GM21390 (cell line): Measurements from ENCODE around the gene RFTN2.
A peak's percentile ranks its signal among the peaks of the same experiment; 100 is the strongest.
"Not testable (repeated sequence)": the region's sequence is repeated elsewhere in the genome, so short reads cannot be mapped to it uniquely, and the experiment has no call there.

Experiments used
- ATAC-seq: cut with Tn5 transposase; IDR thresholded peaks from one replicate; pipeline ENCODE4 v1.9.1; 2021; ENCODE audit not compliant: unreplicated experiment

RFTN2 gene, protein sequence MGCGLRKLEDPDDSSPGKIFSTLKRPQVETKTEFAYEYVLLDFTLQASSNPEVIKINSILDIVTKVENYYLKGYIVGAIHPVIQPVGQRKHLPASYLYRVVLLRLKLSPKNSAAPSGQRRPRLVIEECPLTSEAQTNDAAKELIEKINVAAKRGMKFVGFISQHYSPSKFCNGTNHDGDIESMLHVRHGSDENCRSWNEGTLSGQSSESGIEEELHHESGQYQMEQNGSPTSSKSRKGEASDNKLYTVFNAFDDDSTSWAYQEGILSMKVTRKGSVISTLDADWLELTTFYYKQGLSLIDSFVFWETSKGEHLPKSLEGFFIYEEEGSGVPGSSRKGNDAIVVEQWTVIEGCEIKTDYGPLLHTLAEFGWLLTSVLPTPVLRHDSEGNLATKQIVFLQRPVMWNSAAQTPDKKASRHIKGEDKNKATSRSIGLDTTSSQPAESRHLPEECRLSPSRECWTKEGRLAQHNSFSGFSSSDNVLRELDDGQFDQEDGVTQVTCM

DNA sequence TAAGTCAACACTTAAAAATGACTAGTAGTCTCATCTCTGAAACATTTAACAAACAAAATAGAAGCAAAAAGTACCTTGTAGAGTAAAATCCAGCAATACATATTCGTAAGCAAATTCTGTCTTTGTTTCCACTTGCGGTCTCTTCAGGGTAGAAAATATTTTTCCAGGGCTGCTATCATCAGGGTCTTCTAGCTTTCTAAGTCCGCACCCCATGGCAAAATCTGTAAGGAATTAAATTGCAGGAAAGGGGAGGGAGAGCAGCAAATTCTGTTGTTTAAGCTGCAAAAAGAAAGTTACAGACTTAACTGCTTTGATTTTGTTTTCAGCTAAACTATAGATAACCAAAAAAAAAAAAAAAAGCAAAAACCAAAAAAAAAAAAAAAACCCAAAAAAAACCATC is at the start of gene RFTN2:
RFTN2 (minus strand) TSS at position 342 of the 400 bp plus-strand sequence; CDS start at position 213, 129 bp downstream.
- no peak for ATAC-seq

DNA sequence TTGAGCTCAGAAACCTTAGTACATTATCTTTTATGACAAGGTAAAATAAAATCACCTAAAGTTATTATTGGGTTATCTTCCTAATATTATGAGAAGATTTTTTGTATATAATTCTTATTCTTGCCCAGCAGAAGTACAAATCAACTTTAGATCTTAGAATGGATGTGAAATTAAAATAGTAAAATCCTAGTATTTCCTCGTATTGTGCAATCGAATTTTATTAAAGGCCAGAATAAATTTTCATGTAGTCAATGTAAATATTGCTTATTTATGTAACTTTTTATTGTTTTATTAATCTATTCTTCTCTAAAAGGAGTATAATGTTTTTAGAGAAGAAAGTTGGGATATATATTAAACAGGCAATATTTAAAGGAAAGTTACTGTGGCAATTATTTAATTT is 42.5 kb upstream of the RFTN2 start:
- no peak for ATAC-seq

DNA sequence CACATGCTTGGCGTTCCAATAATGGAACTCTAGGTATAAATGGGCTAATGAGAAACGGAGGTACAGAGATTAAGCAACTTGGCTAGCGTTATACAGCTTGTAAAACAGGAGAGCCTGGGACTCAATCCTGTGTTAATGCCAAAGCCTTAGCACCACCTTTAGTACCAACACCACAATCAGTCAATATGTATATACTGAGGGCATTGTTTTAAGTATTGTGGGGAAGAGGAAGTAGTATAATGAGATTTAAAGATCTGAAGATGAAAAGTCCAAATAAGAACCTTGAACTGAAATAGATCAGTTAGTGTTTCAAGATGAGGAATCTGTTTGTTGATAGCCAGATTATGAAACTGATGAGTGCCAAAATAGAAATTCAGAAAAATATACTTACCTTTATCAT is 37.9 kb upstream of the RFTN2 start:
- ATAC-seq = no peak

DNA sequence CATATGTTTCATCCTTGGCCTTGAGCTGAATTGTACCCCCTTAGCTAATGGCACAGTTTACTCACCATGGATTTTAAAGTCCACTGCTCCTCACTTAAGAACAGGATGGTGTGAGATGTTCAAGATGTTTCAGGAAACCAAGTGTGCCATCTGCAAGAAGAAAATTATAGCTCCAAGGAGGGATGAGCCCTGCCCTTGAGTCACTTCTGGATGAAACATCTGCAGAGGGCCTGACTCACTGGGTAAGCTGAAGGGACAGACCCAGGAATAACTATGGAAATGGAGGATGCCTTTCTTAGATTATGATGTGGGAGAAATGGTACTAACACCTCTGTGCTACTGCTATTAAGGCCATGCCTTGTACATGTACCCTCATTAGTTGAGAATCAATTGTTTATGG is 36.2 kb upstream of the RFTN2 start:
- no peak for ATAC-seq

DNA sequence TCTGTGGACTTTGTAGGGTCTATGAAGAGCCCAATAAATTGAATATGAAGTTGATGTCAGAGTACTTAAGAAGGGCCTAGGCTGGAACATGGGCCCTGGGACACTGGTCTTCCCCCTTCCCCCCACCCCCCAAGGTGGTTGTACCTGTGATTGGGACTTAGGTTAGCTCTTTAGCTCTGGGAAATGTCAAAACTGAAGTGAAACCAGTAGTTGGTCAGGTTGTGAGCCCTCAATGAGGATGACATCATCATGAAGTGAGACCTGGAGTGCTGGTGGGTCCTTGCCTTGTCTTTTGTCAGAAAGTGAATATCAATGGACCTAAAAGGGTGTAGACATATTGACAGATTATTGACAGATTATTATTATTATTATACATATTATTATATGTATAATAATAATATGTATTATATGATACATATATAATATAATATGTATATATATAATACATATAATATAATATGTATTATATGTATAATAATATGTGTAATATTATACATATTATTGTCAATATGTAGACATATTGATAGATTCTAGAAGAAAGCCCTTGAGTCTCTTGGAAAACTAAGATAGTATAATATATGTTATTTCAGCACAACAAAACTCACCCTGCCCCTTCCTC is 35.1 kb upstream of the RFTN2 start:
- peak; percentile 80 for ATAC-seq

DNA sequence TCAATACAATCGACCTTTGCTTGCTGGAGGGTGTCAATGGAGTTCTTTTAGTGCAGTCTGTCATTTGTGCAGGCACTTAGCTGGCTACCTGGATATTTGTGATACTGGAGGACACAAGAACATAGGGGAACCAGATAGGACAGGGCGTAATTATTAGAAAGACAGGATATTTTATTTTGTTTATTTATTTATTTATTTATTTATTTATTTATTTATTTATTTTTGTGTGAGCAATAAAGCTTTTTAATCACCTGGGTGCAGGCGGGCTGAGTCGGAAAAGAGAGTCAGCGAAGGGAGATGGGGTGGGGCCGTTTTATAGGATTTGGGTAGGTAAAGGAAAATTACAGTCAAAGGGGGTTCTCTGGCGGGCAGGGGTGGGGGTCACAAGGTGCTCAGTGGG is 33.8 kb upstream of the RFTN2 start:
- ATAC-seq = not testable (repeated sequence)

DNA sequence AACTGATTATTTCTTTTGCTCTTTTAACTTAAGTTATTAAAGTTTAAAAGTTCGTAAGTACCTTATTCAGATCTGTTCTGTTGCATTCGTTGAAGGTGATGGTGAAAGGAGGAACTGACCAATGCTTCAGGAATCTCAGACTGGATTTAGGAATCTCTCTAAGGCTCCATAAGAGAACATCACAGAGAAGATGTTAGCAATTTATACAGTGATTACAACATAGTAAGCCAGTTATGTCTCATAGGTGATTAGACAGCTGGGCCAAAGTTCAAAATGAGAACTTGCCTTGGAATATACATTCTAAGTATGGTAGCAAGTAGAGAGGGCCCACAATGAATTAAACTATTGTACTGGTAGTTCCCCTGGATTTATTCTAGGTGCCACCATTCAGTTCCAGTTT is 32.9 kb upstream of the RFTN2 start:
- ATAC-seq = no peak

DNA sequence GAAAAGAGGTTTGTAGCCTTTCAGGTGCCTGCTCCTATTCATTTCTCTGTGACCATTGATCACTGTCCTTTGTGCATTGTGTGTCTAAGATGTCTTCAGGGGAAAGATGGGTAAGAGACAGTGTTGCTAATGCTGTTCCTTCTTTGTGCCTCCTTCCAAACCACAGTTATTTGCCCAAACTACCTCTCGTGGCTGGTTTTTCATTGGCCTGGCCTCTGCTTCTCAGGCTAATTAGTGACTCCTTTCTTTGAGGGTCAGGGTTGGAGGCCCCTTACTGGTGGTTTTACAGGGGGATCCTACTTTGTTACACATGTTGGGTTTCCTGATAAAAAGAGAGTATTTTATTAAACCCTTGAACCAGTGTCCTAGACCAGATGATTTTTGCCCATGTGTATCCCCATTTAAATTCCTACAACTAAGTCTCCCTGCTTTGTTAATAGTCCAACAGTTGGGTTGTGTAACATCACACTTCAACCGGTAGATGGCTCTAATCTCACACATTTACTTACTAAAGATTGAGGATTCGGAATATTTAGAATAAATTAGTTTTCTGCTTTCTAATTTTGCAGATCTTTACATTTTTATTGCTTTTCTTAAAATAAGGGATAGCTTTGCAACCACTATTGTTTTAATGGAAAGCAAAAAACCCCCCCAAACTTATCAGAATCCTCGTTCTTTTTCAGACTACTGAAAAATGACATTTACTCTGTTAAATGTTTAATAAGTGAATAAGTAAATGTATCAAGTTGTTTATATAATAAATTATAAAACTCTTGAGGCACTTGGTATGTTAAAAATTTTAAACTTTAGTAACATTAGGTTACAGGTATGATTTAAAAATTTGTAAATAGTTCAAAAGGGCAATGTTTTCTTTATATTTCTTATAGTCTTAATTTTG is 32.2 kb upstream of the RFTN2 start:
- ATAC-seq = no peak

DNA sequence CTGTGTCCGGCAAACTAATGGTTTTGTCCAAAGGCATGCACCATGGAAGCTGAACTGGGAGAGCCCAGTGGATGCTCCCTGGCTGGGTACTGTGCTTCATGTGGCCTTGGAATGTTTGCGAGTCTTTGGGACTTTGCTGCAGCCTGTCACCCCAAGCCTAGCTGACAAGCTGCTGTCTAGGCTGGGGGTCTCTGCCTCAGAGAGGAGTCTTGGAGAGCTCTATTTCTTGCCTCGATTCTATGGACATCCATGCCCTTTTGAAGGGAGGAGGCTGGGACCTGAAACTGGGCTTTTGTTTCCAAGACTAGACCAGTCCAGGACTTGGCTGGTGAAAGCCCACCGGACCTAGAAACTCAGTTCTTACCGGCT is 31.4 kb upstream of the RFTN2 start:
- ATAC-seq = no peak

DNA sequence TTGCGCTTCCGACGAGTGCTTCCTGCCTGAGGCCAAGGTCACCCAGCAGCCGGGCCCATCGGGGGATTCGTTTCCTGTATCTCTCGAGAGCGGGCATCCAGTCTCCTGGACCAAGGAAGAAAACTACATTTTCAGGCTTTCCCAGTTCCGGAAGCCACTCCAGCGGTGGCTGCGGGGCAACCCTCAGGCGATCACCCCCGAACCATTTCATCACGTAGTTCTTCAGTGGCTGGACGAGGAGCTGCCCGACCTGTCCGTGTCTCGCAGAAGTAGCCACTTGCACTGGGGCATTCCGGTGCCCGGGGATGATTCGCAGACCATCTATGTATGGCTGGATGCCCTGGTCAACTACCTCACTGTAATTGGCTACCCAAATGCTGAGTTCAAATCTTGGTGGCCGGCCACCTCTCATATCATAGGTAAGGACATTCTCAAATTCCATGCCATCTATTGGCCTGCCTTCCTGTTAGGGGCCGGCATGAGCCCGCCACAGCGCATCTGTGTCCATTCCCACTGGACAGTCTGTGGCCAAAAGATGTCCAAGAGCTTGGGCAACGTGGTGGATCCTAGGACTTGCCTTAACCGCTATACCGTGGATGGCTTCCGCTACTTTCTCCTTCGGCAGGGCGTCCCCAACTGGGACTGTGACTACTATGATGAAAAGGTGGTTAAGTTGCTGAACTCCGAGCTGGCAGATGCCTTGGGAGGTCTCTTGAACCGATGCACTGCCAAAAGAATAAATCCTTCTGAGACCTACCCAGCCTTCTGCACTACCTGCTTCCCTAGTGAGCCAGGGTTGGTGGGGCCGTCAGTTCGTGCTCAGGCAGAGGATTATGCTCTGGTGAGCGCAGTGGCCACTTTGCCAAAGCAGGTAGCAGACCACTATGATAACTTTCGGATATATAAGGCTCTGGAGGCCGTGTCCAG is 30.8 kb upstream of the RFTN2 start:
- no peak for ATAC-seq

DNA sequence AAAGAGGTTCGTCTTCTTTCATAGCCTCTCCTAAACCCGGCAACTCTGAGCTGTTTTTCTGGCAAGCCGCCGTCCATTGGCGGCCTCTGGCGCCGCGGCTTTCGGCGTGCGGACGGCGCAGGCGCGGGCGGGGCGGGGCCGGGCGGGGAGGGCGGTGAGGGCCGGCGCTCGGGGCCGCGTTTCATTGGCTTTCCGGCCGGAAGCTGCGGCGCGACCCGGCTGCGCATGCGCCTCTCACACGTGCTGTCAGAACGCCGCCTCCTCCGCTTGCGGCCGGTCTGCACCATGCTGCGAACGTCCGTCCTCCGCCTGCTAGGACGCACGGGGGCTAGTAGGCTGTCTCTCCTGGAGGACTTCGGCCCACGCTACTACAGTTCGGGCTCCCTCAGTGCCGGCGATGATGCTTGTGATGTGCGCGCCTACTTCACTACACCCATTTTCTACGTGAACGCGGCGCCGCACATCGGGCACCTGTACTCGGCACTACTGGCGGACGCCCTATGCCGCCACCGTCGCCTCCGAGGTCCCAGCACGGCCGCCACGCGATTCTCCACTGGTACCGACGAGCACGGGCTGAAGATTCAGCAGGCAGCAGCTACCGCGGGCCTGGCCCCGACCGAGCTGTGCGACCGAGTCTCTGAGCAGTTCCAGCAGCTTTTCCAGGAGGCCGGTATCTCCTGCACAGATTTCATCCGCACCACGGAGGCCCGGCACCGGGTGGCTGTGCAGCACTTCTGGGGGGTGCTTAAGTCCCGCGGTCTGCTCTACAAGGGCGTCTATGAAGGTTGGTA is 29.9 kb upstream of the RFTN2 start, which contains the start of gene MARS2:
MARS2 (plus strand) TSS at position 249 of the 791 bp plus-strand sequence; CDS start at position 286, 37 bp downstream.
- peak; percentile 78 for ATAC-seq

DNA sequence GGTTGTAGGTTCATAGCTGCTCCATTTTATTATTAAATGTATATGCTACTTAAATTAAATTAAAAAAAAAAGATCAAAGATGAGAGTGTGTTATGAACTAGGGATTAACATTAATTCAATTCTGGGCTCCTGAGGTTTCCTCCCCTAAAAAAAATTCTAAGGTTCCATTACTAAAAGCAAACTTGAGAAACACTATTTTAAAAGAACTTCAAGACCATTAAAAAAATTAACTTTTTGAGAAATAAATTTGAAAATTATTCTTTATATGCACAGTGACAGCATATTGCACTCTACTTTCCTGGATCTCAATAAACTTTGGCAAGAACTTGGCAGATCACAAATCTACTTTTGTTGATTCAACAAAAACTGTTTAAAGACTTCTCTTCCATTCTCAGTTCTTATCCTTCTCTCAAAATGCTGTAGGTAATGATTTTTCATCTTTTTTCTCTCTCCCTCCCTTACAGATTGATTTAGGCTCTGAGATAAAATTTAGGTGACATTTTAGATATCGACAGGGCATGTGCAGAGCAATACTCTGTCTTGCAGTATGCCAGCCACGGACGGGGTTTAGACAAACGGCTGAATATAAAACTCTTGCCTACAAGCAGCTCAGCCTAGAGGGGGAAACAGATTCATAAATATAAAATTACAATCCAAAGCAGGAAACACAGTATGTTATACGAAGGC is 29.2 kb upstream of the RFTN2 start:
- peak; percentile 37 for ATAC-seq

DNA sequence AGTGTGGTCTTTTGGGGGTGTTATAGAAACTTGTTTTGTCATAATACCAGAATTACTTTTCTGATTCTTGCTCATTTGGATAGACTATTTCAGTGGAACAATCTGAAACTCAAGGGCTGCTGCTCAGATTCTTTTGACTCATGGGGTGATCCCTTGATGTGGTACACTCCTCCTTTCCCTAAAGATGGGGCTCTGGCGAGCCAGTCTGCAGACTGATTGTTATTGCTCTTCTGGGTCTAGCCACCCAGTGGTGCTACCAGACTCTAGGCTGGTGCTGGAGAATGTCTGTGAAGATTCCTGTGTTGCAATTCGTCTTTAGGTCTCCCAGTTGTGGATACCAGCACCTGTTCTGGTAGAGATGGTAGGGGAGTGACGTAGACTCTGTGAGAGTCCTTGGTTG is 25.6 kb upstream of the RFTN2 start:
- no peak for ATAC-seq

DNA sequence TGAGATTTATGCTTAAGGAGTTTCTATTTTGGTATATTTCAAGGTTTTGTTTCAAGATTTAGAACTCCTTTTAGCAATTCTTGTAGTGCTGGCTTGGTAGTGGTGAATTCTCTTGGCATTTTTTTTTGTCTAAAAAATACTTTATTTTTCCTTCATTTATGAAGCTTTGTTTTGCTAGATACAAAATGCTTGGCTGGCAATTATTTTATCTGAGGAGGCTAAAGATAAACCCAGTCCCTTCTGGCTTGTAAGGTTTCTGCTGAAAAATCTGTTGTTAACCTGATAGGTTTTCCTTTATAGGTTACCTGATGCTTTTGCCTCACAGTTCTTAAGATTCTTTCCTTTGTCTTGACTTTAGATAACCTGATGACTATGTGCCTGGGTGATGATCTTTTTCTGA is 24.3 kb upstream of the RFTN2 start:
- not testable (repeated sequence) for ATAC-seq

DNA sequence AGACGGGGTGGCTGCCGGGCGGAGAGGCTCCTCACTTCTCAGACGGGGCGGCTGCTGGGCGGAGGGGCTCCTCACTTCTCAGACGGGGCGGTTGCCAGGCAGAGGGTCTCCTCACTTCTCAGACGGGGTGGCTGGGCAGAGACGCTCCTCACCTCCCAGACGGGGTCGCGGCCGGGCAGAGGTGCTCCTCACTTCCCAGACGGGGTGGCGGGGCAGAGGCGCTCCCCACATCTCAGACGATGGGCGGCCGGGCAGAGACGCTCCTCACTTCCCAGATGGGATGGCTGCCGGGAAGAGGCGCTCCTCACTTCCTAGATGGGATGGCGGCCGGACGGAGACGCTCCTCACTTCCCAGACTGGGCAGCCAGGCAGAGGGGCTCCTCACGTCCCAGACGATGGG is 21.2 kb upstream of the RFTN2 start:
- ATAC-seq = not testable (repeated sequence)

DNA sequence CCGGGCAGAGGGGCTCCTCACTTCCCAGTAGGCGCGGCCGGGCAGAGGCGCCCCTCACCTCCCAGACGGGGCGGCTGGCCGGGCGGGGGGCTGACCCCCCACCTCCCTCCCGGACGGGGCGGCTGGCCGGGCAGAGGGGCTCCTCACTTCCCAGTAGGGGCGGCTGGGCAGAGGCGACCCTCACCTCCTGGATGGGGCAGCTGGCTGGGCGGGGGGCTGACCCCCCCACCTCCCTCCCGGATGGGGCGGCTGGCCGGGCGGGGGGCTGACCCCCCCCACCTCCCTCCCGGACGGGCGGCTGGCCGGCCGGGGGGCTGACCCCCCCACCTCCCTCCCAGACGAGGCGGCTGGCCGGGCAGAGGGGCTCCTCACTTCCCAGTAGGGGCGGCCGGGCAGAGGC is 20.6 kb upstream of the RFTN2 start:
- not testable (repeated sequence) for ATAC-seq

DNA sequence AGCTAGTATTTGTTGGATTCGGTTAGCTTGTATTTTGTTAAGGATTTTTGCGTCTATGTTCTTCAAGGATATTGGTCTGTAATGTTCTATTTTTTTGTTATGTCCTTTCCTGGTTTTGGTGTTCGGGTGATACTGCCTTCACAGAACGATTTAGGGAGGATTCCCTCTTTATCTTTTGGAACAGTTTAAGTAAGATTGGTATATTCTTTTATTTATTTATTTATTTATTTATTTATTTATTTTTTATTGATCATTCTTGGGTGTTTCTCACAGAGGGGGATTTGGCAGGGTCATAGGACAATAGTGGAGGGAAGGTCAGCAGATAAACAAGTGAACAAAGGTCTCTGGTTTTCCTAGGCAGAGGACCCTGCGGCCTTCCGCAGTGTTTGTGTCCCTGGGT is 19.8 kb upstream of the RFTN2 start:
- ATAC-seq = not testable (repeated sequence)

DNA sequence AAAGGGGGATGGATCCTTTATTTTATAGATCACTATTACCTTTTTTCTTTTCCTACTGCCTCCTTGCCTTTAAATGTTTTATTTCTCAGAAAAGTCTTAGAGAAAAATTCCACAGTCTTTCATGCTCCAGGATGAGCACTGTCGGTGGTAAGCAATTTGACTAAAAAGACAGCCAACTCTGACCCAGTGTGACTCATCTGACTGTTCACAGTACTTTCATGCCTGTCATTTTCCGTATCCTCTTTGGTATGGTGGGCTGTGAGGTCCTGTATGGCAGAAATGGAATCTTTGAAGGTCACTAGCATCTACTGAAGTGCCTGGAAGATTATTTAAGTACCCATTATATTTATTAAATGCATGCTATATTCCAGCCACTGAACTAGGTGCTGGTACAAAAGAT is 2.1 kb upstream of the RFTN2 start:
- no peak for ATAC-seq

DNA sequence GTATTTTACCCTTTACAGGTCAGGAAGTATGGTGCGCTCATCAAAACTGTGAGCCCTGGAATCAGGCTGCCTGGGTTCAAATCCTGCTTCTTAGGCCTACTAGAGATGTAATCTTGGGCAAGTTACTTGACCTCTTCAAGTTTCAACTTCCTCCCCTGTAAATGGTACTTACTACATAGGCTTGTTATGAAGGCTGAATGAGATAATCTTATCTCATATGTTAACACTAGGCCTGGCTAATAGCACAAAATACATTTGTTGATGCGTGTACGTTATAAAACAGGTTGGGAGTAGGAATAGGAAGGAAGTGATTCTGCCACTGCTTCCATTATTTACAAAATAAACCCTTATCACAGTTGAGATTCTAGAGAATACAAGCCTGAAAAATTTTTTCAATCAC is 1.7 kb upstream of the RFTN2 start:
- ATAC-seq = no peak
